ENCODE results near the gene ADAM10.

DNA sequence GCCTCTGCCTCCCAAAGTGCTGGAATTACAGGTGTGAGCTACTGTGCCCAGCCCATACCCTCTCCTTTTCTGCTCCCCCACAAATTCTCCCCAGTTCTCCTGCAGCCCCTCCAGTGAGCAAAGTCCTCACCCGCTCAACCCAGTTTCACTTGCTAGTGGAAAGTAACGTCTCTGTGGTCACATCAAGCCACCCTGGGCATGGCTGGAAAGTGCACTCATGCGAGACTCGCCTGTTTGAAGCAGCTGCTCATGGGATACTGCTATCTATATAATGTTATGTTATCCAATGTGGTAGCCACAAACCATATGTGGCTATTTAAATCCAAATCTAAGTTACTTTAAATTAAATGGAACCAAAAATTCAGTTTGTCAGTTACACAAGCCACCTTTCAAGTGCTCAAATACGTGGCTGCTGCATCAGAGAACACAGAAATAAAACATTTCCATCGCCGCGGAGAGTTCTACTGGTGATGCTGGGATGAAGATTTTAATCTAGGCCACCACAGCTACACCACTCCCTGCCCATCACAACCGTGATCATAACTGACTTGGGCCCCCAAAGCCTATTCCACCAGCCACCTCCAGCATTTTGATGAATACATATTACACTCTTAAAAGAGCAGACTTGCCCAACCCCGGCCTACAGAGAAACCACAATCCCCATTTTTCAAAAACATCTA, 198.3 kb downstream of the ADAM10 start:
- TF ChIP-seq ETV6 (CRISPR knock-in tag; IDR thresholded peaks at IDR 0.05) (no peak), CTCF (IDR thresholded peaks at IDR 0.05) (no peak), FOXJ3 (CRISPR knock-in tag; IDR thresholded peaks at IDR 0.05; ENCODE audit: borderline replicate concordance) (no peak), RELA (CRISPR knock-in tag; IDR thresholded peaks at IDR 0.05; ENCODE audit: borderline replicate concordance) (no peak), ARID4B (CRISPR knock-in tag; IDR thresholded peaks at IDR 0.05; ENCODE audit: borderline replicate concordance) (no peak), PRDM15 (CRISPR knock-in tag; IDR thresholded peaks at IDR 0.05) (no peak), ZNF512 (CRISPR knock-in tag; IDR thresholded peaks at IDR 0.05; ENCODE audit: borderline replicate concordance) (no peak), ZBTB21 (CRISPR knock-in tag; IDR thresholded peaks at IDR 0.05; ENCODE audit: borderline replicate concordance) (no peak), ATF2 (CRISPR knock-in tag; IDR thresholded peaks at IDR 0.05; ENCODE audit: borderline replicate concordance, low read depth) (no peak), MXD4 (CRISPR knock-in tag; IDR thresholded peaks at IDR 0.05; ENCODE audit: borderline replicate concordance) (no peak)
